Measurements from ENCODE around the gene FHIP1B. TPM values are rescaled to one million over a fixed set of nuclear protein-coding genes. Genes with fewer than 3 reads are reported as not detected.

The FHIP1B gene
- total and polyA plus RNA-seq, 4 donors = 12.3 to 21.2 (median 16.9) TPM

- H3K27ac ChIP-seq (ENCODE audit: low read depth in 1 of 2, low read length in 2 of 2) = no peak overlapping the region
- H3K4me1 ChIP-seq (ENCODE audit: control insufficient read depth in 4 of 4, insufficient read depth in 4 of 4, low read length in 3 of 4) = peaks cover 4 to 29% (median 12%) of the 10 kb centered on the region in 4 donors
- H3K27me3 ChIP-seq (ENCODE audit: control insufficient read depth in 4 of 4, insufficient read depth in 4 of 4, low read length in 3 of 4) = no peaks in the 10 kb centered on the region
- WGBS = 58% methylated on average over 1 of the region's 1 CpG
- H3K9ac ChIP-seq (ENCODE audit: low read depth in 1 of 2, low read length in 2 of 2) = no peak overlapping the region
- no peak overlapping the region for H3K4me3 ChIP-seq (ENCODE audit: low read depth in 1 of 3, low read length in 3 of 3)
- no peaks in the 10 kb centered on the region for H3K9me3 ChIP-seq (ENCODE audit: control insufficient read depth in 4 of 4, low read length in 3 of 4)
- TF ChIP-seq ATF3 (IDR thresholded peaks at IDR 0.05) = no peak
- TF ChIP-seq JUND (IDR thresholded peaks at IDR 0.05) = no peak
- no peak for TF ChIP-seq RXRA (IDR thresholded peaks at IDR 0.05)
- TF ChIP-seq SP1 (IDR thresholded peaks at IDR 0.05) = no peak
- no peak for TF ChIP-seq YY1 (IDR thresholded peaks at IDR 0.05)
- TF ChIP-seq EGR1 (IDR thresholded peaks at IDR 0.05; ENCODE audit: low read depth in 2 of 2) = no peak
- no peak for TF ChIP-seq NR2F2 (IDR thresholded peaks at IDR 0.05)
- TF ChIP-seq RAD21 (IDR thresholded peaks at IDR 0.05) = no peak
- no peak for TF ChIP-seq TAF1 (conservative IDR thresholded peaks at IDR 0.05)
- no peak for TF ChIP-seq GABPA (IDR thresholded peaks at IDR 0.05 in 1 of 2, conservative IDR thresholded peaks at IDR 0.05 in 1 of 2)
- TF ChIP-seq HNF4G (IDR thresholded peaks at IDR 0.05) = no peak
- no peak for TF ChIP-seq CTCF (IDR thresholded peaks at IDR 0.05; ENCODE audit: low read depth, low read length, missing input control)
- TF ChIP-seq ZBTB33 (IDR thresholded peaks at IDR 0.05) = no peak
- TF ChIP-seq FOXA2 (IDR thresholded peaks at IDR 0.05) = no peak
- no peak for TF ChIP-seq FOXA1 (IDR thresholded peaks at IDR 0.05)
- H3K36me3 ChIP-seq (ENCODE audit: control insufficient read depth in 4 of 4, insufficient read depth in 3 of 4, low read depth in 1 of 4, low read length in 3 of 4) = peaks cover 8 to 41% (median 28%) of the 10 kb centered on the region in 4 donors
- DNase-seq (ENCODE audit: low spot score) = no peak
Observed at GRCh38 chr11:6225024-6225423, 9.4 kb downstream of the FHIP1B start.

GRCh38 chr11:6224421-6224820, 10.0 kb downstream of the FHIP1B start:
- Histone ChIP-seq H3K4me1 (ENCODE audit: control insufficient read depth in 4 of 4, insufficient read depth in 4 of 4, low read length in 3 of 4) (peaks cover 4 to 24% (median 11%) of the 10 kb centered on the region in 4 donors), H3K36me3 (ENCODE audit: control insufficient read depth in 4 of 4, insufficient read depth in 3 of 4, low read depth in 1 of 4, low read length in 3 of 4) (peaks cover 8 to 47% (median 34%) of the 10 kb centered on the region in 4 donors)
- 87% methylated on average over 3 of the region's 3 CpGs for WGBS

GRCh38 chr11:6223854-6224253, 10.6 kb downstream of the FHIP1B start:
- Histone ChIP-seq H3K27ac (ENCODE audit: low read depth in 1 of 2, low read length in 2 of 2) (no peak overlapping the region), H3K9ac (ENCODE audit: low read depth in 1 of 2, low read length in 2 of 2) (no peak overlapping the region), H3K4me3 (ENCODE audit: low read depth in 1 of 3, low read length in 3 of 3) (no peak overlapping the region), H3K9me3 (ENCODE audit: control insufficient read depth in 4 of 4, low read length in 3 of 4) (no peaks in the 10 kb centered on the region), H3K36me3 (ENCODE audit: control insufficient read depth in 4 of 4, insufficient read depth in 3 of 4, low read depth in 1 of 4, low read length in 3 of 4) (peaks cover 8 to 52% (median 40%) of the 10 kb centered on the region in 4 donors), H3K4me1 (ENCODE audit: control insufficient read depth in 4 of 4, insufficient read depth in 4 of 4, low read length in 3 of 4) (peaks cover 4 to 18% (median 8%) of the 10 kb centered on the region in 4 donors), H3K27me3 (ENCODE audit: control insufficient read depth in 4 of 4, insufficient read depth in 4 of 4, low read length in 3 of 4) (no peaks in the 10 kb centered on the region)
- no peak for DNase-seq (ENCODE audit: low spot score)
- no peak for TF ChIP-seq TAF1 (conservative IDR thresholded peaks at IDR 0.05)
- WGBS = 96% methylated on average over 17 of the region's 17 CpGs

More at GRCh38 chr11:6224421-6224820, 10.0 kb downstream of the FHIP1B start:
- H3K4me3 ChIP-seq (ENCODE audit: low read depth in 1 of 3, low read length in 3 of 3) = no peak overlapping the region
- TF ChIP-seq HNF4G (IDR thresholded peaks at IDR 0.05) = no peak
- TF ChIP-seq YY1 (IDR thresholded peaks at IDR 0.05) = no peak
- peak; percentile 16 for TF ChIP-seq HNF4A (conservative IDR thresholded peaks at IDR 0.05)
- no peak overlapping the region for H3K27ac ChIP-seq (ENCODE audit: low read depth in 1 of 2, low read length in 2 of 2)
- no peak for DNase-seq (ENCODE audit: low spot score)
- no peak overlapping the region for H3K9ac ChIP-seq (ENCODE audit: low read depth in 1 of 2, low read length in 2 of 2)
- no peaks in the 10 kb centered on the region for H3K9me3 ChIP-seq (ENCODE audit: control insufficient read depth in 4 of 4, low read length in 3 of 4)
- no peaks in the 10 kb centered on the region for H3K27me3 ChIP-seq (ENCODE audit: control insufficient read depth in 4 of 4, insufficient read depth in 4 of 4, low read length in 3 of 4)
